K562 (cell line): ENCODE results near the gene MYG1. TPM values are rescaled to one million over a fixed set of nuclear protein-coding genes. Genes with fewer than 3 reads are reported as not detected.

Source experiments
- BRD4 ChIP-seq: fragments of 200-600 bp; sonication (generic); IDR thresholded peaks from 2 replicates; pipeline ENCODE4 v1.6.1; 2017; ENCODE audit warnings: inconsistent platforms
- CC2D1A ChIP-seq: fragments of 450-650 bp; IDR thresholded peaks from 2 replicates; pipeline ENCODE4 v1.6.1; 2017; ENCODE audit warnings: mild to moderate bottlenecking
- CEBPB ChIP-seq: fragments of 450-650 bp; IDR thresholded peaks from 2 replicates; pipeline ENCODE4 v1.6.1; 2016; ENCODE audit warnings: missing genetic modification characterization, missing compliant biosample characterization
- CTBP1 ChIP-seq: fragments of 450-650 bp; IDR thresholded peaks from 2 replicates; pipeline ENCODE4 v1.6.1; 2016; ENCODE audit warnings: borderline replicate concordance
- FOXM1 ChIP-seq, 2 experiments: fragments of 450-650 bp in 1 of 2; sonication (generic) in 1 of 2; formaldehyde crosslinking in 1 of 2; IDR thresholded peaks; 2 replicates each; pipeline versions ENCODE4 v1.6.1 to v1.9.0; 2017 to 2022; ENCODE audit warnings: low read depth in 2 of 2, mild to moderate bottlenecking in 2 of 2, missing genetic modification reagents in 1 of 2, moderate library complexity in 1 of 2
- KLF13 ChIP-seq: fragments of 450-650 bp; IDR thresholded peaks from 2 replicates; pipeline ENCODE4 v1.6.1; 2016; ENCODE audit warnings: missing genetic modification characterization, low read depth, mild to moderate bottlenecking, missing compliant biosample characterization, moderate library complexity, borderline replicate concordance
- MTA2 ChIP-seq: fragments of 450-650 bp; IDR thresholded peaks from 2 replicates; pipeline ENCODE4 v1.6.1; 2016; ENCODE audit warnings: low read depth
- NR2C2 ChIP-seq, 2 experiments: fragments of 200-800 bp in 1 of 2; sonication (Bioruptor generic) in 1 of 2; sonication (generic) in 1 of 2; formaldehyde crosslinking in 1 of 2; IDR thresholded peaks; 2 replicates each; pipeline versions ENCODE4 v1.6.1 to v1.8.0; 2016 to 2022; ENCODE audit warnings: mild to moderate bottlenecking in 1 of 2, missing compliant biosample characterization in 1 of 2, missing genetic modification characterization in 1 of 2, missing genetic modification reagents in 1 of 2
- RBM34 ChIP-seq: fragments of 200-400 bp; formaldehyde crosslinking; IDR thresholded peaks from 2 replicates; pipeline ENCODE4 v1.6.1; 2018; ENCODE audit warnings: low read length, borderline replicate concordance; ENCODE audit not compliant: insufficient read depth
- SIN3B ChIP-seq: fragments of 450-650 bp; IDR thresholded peaks from 2 replicates; pipeline ENCODE4 v1.6.1; 2017; ENCODE audit warnings: low read depth, mild to moderate bottlenecking, moderate library complexity
- ZFX ChIP-seq: sonication (generic); formaldehyde crosslinking; IDR thresholded peaks from 2 replicates; pipeline ENCODE4 v1.8.0; 2022; ENCODE audit warnings: mild to moderate bottlenecking, missing genetic modification reagents, moderate library complexity
- ZNF217 ChIP-seq: sonication (generic); formaldehyde crosslinking; IDR thresholded peaks from 2 replicates; pipeline ENCODE4 v1.8.0; 2022; ENCODE audit warnings: mild to moderate bottlenecking, missing genetic modification reagents
- ZNF699 ChIP-seq: fragments of 250-450 bp; sonication (Bioruptor Pico); IDR thresholded peaks from 2 replicates; pipeline ENCODE4 v1.8.0; 2021; ENCODE audit warnings: mild to moderate bottlenecking, moderate library complexity; ENCODE audit not compliant: insufficient replicate concordance
- ZSCAN29 ChIP-seq: fragments of 450-650 bp; IDR thresholded peaks from 2 replicates; pipeline ENCODE4 v1.6.1; 2017
- polyA plus RNA-seq, 8 experiments: library from polyadenylated mRNA; depleted of rRNA in 4 of 8; stranded (reverse) in 5 of 8; unstranded in 3 of 8; fragments of >200 nt; fragmentation: Nextera tagmentation in 2 of 8; fragmentation: Illumina TruSeq in 1 of 8; extraction: Ambion mirVana in 2 of 8; extraction: Trizol in 1 of 8; gene quantifications; 2 replicates each; pipeline versions ENCODE4 v1.2.1 to v1.2.3, GENCODE V29; 2011 to 2014; ENCODE audit warnings: inconsistent platforms in 1 of 8, missing spikeins in 1 of 8
- total RNA-seq, 7 experiments: library from RNA; depleted of rRNA in 6 of 7; stranded (reverse); fragments of >200 nt in 6 of 7; fragmentation: Illumina TruSeq in 2 of 7; extraction: Trizol in 2 of 7; gene quantifications; 2 replicates each; pipeline versions ENCODE4 v1.2.1 to v1.2.3, GENCODE V29; 2011 to 2021; ENCODE audit warnings: low replicate concordance in 1 of 7
- TF ChIP-seq, protein P1 (sequence below): fragments of 250-450 bp; sonication (Bioruptor Pico); IDR thresholded peaks from 2 replicates; pipeline ENCODE4 v1.8.0; 2022; ENCODE audit warnings: moderate library complexity, mild to moderate bottlenecking, inconsistent platforms
- TF ChIP-seq, protein P2 (sequence below), 2 experiments: fragments of 450-650 bp; conservative IDR thresholded peaks; 2 replicates each; pipeline ENCODE4 v1.6.1; 2017; ENCODE audit warnings: mild to moderate bottlenecking in 2 of 2, moderate library complexity in 2 of 2
- TF ChIP-seq, protein P3 (sequence below): fragments of 450-650 bp; IDR thresholded peaks from 2 replicates; pipeline ENCODE4 v1.6.1; 2018; ENCODE audit not compliant: partially characterized antibody
- TF ChIP-seq, protein P4 (sequence below): fragments of 450-650 bp; formaldehyde crosslinking; IDR thresholded peaks from 2 replicates; pipeline ENCODE4 v1.4.0; 2022; ENCODE audit warnings: missing genetic modification characterization

Gene MYG1
- total and polyA plus RNA-seq, 9 of the 15 experiments (the other 6 are each of a cell fraction or from before 2014, with no cell fraction given): 0.45 to 5.6 (median 2.1) TPM

- TF ChIP-seq, protein P1, sequence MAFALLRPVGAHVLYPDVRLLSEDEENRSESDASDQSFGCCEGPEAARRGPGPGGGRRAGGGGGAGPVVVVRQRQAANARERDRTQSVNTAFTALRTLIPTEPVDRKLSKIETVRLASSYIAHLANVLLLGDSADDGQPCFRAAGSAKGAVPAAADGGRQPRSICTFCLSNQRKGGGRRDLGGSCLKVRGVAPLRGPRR (CRISPR knock-in tag): no peak
- TF ChIP-seq RBM34 (no peak), CTBP1 (peak; percentile 63; the same call in 1 of the 2 replicates), MTA2 (no peak), NR2C2 (CRISPR knock-in tag; IDR thresholded peaks at IDR 0.05) (peak; percentile 67; the same call in 1 of the 2 replicates), NR2C2 (tag; IDR thresholded peaks at IDR 0.05) (peak; percentile 58; the same call in 1 of the 2 replicates), ZFX (peak; percentile 83), SIN3B (peak; percentile 85), CC2D1A (0 out of 2 replicates have a peak, but pooled peaks have one; percentile 18), FOXM1 (IDR thresholded peaks at IDR 0.05; ENCODE audit: low read depth) (no peak), FOXM1 (CRISPR knock-in tag; IDR thresholded peaks at IDR 0.05; ENCODE audit: low read depth) (peak; percentile 82; the same call in 1 of the 2 replicates), KLF13 (tag) (no peak), ZSCAN29 (no peak), CEBPB (tag) (no peak), ZNF217 (CRISPR knock-in tag) (no peak), ZNF699 (CRISPR knock-in tag) (no peak), BRD4 (no peak)
- TF ChIP-seq, protein P2, sequence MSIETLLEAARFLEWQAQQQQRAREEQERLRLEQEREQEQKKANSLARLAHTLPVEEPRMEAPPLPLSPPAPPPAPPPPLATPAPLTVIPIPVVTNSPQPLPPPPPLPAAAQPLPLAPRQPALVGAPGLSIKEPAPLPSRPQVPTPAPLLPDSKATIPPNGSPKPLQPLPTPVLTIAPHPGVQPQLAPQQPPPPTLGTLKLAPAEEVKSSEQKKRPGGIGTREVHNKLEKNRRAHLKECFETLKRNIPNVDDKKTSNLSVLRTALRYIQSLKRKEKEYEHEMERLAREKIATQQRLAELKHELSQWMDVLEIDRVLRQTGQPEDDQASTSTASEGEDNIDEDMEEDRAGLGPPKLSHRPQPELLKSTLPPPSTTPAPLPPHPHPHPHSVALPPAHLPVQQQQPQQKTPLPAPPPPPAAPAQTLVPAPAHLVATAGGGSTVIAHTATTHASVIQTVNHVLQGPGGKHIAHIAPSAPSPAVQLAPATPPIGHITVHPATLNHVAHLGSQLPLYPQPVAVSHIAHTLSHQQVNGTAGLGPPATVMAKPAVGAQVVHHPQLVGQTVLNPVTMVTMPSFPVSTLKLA (conservative IDR thresholded peaks at IDR 0.05): peak; percentile 94 to 97
- TF ChIP-seq, protein P3, sequence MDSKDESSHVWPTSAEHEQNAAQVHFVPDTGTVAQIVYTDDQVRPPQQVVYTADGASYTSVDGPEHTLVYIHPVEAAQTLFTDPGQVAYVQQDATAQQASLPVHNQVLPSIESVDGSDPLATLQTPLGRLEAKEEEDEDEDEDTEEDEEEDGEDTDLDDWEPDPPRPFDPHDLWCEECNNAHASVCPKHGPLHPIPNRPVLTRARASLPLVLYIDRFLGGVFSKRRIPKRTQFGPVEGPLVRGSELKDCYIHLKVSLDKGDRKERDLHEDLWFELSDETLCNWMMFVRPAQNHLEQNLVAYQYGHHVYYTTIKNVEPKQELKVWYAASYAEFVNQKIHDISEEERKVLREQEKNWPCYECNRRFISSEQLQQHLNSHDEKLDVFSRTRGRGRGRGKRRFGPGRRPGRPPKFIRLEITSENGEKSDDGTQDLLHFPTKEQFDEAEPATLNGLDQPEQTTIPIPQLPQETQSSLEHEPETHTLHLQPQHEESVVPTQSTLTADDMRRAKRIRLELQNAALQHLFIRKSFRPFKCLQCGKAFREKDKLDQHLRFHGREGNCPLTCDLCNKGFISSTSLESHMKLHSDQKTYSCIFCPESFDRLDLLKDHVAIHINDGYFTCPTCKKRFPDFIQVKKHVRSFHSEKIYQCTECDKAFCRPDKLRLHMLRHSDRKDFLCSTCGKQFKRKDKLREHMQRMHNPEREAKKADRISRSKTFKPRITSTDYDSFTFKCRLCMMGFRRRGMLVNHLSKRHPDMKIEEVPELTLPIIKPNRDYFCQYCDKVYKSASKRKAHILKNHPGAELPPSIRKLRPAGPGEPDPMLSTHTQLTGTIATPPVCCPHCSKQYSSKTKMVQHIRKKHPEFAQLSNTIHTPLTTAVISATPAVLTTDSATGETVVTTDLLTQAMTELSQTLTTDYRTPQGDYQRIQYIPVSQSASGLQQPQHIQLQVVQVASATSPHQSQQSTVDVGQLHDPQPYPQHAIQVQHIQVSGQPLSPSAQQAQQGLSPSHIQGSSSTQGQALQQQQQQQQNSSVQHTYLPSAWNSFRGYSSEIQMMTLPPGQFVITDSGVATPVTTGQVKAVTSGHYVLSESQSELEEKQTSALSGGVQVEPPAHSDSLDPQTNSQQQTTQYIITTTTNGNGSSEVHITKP: peak; percentile 54
- TF ChIP-seq, protein P4, sequence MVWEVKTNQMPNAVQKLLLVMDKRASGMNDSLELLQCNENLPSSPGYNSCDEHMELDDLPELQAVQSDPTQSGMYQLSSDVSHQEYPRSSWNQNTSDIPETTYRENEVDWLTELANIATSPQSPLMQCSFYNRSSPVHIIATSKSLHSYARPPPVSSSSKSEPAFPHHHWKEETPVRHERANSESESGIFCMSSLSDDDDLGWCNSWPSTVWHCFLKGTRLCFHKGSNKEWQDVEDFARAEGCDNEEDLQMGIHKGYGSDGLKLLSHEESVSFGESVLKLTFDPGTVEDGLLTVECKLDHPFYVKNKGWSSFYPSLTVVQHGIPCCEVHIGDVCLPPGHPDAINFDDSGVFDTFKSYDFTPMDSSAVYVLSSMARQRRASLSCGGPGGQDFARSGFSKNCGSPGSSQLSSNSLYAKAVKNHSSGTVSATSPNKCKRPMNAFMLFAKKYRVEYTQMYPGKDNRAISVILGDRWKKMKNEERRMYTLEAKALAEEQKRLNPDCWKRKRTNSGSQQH: 0 out of 2 replicates have a peak, but pooled peaks have one; percentile 54
Measured at GRCh38 chr12:53295070-53295890, 4.2 kb upstream of the MYG1 start, which contains the start of gene PFDN5 (continued).
